Hematopoietic multipotent progenitor cell treated with erythropoietin and hydrocortisone succinate and interleukin-3 and kit ligand, for 4 days (in vitro differentiated cells): Measurements from ENCODE around the gene ZACN.
"Not testable (repeated sequence)": the region's sequence is repeated elsewhere in the genome, so short reads cannot be mapped to it uniquely, and the experiment has no call there.

Experiments used
- DNase-seq: peaks from one replicate; pipeline ENCODE4 v3.0.0-alpha.2; 2015

Gene ZACN

DNA sequence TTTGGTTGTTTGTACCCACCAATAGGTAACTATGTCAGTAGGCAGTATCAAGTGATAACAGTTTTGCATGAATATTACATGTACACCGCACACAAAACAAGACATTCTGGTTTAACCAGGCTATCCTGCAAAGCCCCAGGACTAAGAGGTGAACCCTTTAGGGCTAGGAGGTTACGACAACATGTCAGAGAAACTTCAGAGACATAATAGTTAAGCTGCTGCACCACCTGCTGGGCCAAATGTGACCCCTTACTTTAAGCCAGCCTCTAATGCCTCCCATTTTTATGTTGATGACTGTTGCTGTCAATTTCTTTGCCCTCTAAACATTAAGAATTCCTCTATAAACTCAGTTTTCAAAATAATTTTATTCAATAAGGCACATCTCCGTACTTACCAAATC is 22.1 kb upstream of the ZACN start:
- peak; percentile 37 for DNase-seq

DNA sequence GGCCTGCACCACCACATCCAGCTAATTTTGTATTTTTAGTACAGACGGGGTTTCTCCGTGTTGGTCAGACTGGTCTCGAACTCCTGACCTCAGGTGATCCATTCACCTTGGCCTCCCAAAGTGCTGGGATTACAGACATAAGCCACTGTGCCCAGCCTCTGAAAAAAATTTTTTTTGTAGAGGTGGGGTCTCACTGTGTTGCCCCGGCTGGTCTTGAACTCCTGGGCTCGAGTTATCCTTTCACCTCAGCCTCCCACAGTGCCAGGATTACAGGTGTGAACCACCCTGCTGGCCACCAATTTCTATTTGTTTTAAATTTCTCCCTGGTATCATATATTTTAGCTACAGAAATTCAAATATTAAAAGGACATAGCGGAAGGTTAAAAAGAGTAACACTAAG is 20.7 kb upstream of the ZACN start:
- not testable (repeated sequence) for DNase-seq

DNA sequence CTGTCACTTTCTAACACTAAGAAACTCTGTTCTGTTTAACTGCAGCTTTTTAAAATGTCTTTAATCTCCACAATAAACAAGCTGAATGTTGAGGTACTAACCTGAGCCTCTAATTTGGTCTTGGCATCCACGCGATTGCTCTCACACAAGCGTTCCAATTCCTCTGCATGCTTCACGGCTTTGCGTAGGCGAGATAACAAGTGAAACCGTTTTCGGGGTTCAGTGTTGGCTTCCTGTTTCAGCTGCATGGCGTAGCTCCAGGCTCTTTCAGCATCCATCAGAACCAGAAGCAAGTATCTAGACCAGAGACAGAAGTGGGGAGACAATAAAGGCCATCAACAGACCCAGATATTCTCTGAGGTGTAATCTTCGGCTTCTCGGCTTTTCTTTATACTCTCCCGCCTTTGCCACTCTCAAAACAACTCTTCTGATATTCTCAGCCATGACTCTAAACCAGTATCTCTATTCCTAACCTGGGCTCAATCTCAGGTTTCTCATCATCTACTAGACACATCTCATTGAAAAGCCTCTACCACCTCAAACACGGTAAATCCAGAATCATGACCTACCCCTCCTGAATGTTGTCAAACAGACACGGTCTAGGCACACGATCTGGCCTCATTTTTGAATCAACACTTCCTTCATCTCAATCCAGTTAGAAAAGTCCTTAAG is 15.0 kb upstream of the ZACN start:
- peak; percentile 44 for DNase-seq

DNA sequence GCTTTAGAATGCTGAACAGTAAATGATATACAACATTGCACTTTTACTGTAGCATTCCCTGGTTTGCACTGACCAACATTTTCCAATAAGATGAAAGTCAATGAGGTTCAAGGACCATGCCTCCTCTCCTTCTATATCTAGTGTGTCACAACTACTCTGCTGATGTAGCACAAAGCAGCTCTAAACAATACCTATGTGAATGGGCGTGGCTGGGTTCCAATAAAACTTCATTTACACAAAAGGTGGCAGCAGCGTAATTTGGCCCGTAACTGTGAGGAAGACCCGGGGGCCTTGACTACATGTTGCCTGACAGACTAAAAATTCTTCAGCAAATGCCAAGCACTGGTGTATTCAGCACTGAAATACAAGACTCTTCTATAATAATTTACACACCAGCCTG is 13.2 kb upstream of the ZACN start:
- no peak for DNase-seq

DNA sequence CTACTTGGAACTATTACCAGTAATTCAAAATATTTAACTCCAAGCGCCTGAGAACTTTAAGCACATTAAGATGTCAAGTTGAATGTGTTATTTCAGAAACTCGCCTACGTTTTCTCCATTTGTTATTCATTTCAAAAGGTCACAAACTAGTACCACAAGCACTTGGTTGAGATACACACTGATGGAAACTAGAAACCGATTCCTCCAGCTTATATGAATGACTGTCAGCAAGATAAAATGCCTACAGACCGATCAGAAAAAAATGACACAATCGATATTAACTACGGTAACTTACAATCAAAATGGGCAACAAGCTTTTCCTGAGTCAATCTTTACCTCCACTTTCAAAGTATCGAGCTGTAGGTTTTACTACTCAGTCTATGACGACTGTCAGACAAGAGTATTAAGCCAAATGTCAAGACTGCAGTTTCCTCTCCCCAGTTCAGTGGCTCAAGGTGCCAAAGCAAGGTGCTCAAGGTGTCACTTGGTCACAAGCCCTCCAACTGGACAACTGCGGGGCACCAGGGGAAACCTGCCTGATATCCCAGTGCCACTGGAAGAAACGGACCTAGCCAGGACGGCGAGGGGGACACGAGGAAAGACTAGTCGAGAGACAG is 7.3 kb upstream of the ZACN start:
- no peak for DNase-seq

DNA sequence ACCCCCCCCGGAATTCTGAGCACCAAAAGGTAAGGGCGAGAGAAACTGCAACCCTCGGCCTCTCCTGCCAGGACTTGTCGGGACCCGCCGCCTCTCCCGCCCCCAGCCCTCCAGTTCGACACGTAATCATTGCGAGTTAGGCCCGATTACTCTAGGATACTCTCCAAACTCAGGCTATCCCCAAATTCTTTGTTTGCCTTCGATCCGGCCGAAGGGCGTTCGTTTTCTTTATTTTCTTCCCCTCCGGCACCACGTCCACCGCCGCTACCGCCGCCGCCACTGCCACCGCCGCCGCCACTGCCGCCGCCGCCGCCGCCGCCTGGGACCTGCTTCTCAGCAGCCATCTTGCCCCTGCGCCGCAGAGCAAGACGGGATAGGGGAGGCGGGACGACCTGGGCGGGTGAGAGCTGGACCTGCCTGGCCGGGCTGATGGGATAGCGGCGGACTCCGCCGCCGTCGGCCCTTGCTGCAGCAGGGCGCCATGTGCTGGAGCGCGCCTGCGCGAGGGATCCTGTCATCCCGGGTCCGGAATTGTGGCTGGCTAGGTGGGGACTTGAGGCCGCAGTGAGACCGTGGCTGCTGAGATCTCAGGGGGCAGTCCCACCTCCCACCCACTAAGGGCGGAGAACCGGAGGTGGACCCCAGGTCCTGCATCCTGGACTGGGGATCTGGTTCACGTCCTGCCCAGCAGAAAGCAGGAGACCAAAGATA is 6.7 kb upstream of the ZACN start, which contains the start of gene SRP68:
Gene SRP68 (minus strand): TSS at position 370 of the 711 bp plus-strand sequence. CDS start 26 bp downstream, at position 344.
- peak; percentile 96 for DNase-seq

DNA sequence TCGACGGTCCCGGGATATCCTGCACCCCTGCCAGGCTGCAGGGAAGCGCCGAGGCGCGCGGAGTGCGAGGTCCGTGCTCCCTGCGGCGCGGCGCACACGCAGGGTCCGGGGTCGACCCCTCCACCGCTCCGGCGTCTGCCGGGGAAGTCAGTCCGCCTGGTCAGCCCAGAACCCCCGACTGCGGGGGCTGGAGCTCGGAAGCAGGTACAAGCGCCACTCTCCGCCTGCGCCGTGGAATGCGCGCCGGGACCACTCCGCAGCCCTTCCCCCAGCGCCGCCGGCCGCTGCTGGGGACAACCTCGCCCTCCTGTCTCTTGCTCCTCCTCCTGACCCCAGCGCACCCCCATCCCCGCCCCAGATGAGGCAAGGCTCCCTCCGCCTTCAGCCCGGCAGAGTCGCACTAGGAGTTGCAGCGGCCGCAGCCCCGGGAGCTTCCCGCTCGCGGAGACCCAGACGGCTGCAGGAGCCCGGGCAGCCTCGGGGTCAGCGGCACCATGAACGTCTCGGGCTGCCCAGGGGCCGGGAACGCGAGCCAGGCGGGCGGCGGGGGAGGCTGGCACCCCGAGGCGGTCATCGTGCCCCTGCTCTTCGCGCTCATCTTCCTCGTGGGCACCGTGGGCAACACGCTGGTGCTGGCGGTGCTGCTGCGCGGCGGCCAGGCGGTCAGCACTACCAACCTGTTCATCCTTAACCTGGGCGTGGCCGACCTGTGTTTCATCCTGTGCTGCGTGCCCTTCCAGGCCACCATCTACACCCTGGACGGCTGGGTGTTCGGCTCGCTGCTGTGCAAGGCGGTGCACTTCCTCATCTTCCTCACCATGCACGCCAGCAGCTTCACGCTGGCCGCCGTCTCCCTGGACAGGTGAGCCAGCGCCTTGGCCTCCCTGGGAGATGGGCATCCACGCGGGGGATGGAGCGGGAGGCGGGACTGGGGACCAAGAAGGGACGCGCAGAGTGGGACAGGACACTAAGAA is 4.3 kb upstream of the ZACN start, which contains the start of gene GALR2:
Gene GALR2 (plus strand): TSS at position 392 of the 974 bp plus-strand sequence. CDS start 103 bp downstream, at position 495.
- DNase-seq: peak; percentile 47

DNA sequence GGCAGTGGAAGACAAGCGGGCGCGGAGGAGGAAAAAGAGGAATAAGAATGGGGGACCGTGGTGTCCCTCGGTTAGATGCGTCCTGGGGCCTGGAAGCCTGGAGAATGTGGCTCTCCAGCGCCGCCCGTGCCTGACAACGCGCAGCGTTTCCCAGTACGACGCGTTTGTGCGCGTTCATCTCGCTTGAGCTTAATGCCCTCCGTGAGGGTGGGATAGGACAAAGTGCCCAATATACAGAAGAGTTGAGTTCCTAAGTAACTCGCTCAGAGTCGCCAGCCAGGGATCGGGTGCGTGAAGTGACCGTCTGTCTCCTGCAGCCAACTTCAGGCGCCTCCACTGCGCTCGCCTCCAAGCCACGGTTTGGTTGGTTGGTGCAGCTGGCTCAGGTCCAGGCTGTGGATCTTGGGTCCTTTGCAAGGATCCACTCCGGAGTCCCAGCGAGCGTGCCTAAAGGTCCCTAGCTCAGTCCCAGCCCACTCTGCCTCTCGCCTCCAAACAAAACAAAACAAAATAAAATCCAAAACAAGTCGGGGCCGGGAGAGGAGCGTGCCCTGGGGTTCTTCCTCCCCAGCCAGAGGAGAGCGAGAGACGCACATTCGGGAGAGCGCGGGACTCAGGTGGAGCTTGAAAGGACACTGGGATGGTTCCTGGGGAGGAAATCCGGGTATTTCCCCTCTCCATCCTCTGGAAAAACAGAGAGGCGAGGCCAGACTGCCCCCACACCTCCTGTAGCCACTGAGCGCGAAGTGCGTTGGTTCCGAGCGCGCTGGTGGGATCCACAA is 3.4 kb upstream of the ZACN start:
- DNase-seq: peak; percentile 63

DNA sequence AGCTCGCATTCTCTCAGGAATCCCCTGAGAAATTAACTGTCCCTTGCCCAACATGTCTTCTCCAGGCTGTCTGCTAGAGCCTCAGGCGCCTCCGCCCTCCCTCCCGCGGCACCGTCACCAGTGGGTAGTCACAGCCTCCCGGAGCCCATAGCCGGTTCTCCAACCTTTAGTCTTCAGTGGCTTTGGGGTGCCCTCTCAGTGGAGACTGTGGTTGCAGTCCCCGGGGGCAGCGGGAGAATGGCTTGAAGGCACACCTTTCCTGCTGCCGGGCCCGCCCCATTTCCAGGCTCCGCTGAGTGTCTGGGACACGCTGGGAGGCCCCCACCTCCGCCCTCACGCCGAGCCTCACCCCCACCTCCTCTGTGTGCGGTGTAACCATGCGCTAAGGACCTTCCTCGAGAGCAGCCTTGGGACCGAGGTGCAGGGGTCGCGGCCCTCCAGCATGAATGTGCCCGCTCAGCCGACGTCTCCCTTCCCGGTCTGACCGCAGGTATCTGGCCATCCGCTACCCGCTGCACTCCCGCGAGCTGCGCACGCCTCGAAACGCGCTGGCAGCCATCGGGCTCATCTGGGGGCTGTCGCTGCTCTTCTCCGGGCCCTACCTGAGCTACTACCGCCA is 2.7 kb upstream of the ZACN start:
- DNase-seq: no peak

DNA sequence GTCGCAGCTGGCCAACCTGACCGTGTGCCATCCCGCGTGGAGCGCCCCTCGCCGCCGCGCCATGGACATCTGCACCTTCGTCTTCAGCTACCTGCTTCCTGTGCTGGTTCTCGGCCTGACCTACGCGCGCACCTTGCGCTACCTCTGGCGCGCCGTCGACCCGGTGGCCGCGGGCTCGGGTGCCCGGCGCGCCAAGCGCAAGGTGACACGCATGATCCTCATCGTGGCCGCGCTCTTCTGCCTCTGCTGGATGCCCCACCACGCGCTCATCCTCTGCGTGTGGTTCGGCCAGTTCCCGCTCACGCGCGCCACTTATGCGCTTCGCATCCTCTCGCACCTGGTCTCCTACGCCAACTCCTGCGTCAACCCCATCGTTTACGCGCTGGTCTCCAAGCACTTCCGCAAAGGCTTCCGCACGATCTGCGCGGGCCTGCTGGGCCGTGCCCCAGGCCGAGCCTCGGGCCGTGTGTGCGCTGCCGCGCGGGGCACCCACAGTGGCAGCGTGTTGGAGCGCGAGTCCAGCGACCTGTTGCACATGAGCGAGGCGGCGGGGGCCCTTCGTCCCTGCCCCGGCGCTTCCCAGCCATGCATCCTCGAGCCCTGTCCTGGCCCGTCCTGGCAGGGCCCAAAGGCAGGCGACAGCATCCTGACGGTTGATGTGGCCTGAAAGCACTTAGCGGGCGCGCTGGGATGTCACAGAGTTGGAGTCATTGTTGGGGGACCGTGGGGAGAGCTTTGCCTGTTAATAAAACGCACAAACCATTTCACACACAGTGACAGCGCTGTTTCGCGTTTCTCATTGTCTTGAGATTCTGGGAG is 2.0 kb upstream of the ZACN start:
- peak; percentile 53 for DNase-seq

DNA sequence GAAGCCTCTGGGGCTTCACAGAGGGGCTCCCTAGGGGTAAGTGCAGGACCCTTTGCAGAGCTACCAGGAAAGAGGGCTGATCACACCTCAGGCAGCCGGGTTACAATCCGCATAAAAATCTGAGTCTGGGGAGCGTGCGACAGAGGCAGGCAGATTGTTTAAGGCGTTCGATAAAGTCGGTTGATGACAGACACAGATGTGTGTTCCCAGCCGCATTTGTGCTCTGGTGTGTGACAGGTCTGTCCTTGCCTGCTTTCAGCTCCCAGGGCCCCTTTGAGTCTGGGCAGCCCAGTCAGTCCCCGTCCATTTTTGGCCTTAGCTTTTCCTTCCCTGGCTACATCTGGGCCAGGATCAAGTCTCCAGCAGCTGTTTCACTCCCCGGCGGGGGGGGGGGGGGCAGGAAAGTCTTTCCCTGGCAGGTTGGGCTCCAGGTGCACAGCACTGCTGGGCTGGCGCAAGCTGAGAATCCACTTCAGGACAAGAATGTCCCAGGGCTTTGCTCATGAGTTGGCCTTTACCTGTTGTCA is 1.3 kb upstream of the ZACN start:
- peak; percentile 29 for DNase-seq

DNA sequence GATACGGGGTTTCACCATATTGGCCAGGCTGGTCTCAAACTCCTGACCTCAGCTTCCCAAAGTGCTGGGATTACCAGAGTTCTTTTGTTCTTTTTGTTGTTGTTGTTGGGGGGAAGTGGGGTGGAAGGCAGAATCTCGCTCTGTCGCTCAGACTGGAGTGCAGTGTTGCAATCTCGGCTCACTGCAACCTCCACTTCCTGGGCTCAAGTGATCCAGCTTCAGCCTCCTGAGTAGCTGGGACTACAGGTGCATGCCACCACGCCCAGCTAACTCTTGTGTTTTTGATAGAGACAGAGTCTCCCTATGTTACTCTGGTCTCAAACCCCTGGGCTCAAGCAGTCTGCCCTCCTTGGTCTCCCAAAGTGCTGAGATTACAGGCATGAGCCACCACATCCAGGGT is 612 bp upstream of the ZACN start:
- DNase-seq: peak; percentile 15

DNA sequence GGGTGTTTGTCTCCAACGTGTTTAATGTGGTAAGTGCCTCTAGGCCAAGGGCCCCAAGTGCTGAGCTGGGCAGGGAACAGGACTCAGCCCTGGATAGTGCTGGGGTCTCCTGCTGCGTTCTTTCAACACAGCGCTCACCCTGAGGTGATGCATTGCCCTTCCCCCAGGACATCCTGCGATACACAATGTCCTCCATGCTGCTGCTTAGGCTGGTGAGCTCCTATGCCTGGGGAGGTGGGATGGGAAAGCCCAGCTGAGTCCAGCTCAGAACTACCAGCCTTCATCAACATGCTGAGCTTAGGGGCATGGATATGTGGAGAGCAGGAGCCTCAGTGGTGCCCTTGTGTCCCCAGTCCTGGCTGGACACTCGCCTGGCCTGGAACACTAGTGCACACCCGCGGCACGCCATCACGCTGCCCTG is 563 bp downstream of the ZACN start:
- peak; percentile 19 for DNase-seq

DNA sequence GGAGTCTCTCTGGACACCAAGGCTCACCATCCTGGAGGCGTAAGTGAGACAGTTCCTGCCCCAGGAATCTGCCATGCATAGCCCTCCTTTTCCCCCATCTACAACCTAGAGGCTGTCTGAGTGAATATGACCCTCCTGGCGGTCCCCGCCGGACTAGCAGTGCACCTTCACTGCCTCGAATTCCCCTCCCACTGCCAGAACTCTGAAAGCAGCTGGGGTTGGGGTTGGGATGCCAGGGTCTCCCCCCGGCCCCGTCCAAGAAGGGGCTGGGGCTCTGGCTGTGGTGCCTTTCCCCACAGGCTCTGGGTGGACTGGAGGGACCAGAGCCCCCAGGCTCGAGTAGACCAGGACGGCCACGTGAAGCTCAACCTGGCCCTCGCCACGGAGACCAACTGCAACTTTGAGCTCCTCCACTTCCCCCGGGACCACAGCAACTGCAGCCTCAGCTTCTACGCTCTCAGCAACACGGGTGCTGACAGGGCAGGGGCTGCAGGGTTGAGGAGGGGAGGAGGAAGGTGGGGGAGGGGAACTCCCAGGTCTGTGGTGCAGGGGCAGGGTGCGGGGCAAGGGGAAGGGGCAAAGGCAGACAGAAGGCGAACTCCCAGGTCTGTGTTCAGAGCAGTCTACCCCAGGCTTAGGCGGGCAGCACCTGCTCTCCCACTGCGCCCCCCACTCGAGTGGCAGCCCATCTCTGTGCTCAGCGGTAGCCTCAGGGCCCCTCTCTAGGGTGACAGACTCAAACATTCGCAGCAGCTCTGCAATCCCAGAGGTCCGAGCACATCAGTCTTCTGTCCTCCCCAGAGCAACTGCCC is 1.2 kb downstream of the ZACN start:
- DNase-seq: peak; percentile 54

DNA sequence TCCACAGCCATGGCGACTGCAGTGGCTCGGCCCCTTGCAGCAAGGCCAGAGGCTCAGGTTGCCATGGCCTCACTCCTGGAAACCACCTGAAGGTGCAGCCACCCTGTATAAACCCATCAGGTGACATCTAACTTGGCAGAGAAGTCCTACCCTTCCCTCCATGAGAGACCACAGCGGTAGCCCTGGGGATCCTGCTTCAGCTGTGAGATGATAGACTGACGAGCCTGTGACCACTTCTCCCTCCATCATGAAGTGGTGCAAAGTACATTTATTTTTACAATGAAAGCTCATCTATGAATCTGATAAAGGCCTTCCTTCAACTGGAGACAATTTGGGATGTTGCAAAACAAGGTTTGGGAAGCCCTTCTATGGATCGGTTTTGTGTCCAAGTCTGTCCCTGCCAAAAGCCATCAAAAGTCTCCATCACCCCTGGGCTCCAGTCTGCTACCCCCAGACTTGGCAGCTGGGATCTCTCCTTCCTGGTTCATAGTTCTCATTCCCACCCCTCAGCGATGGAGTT is 1.8 kb downstream of the ZACN start:
- DNase-seq: no peak

DNA sequence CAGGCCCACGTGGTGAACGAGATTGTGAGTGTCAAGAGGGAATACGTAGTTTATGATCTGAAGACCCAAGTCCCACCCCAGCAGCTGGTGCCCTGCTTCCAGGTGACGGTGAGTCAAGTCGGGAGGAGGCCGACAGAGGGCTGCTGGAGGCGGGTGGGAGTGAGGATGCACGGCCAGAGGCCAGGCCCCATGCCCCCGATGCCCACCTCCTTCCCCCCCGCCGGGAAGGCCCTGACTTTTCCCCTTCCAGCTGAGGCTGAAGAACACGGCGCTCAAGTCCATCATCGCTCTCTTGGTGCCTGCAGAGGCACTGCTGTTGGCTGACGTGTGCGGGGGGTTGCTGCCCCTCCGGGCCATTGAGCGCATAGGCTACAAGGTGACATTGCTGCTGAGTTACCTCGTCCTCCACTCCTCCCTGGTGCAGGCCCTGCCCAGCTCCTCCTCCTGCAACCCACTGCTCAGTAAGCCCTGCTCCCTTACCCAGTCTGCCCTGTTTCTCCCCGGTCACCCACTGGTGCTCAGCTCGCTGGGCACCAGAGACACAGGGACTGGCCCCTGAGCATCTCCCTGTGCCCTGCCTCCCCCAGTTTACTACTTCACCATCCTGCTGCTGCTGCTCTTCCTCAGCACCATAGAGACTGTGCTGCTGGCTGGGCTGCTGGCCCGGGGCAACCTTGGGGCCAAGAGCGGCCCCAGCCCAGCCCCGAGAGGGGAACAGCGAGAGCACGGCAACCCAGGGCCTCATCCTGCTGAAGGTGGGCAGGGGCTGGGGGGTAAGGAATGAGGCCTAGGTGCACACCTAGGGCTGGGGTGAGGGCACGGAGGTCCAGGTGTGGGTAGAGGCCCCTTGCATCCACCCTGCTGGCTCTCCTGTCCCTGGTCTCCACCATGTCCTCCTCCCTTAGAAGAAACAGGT is 2.6 kb downstream of the ZACN start:
- DNase-seq: no peak

DNA sequence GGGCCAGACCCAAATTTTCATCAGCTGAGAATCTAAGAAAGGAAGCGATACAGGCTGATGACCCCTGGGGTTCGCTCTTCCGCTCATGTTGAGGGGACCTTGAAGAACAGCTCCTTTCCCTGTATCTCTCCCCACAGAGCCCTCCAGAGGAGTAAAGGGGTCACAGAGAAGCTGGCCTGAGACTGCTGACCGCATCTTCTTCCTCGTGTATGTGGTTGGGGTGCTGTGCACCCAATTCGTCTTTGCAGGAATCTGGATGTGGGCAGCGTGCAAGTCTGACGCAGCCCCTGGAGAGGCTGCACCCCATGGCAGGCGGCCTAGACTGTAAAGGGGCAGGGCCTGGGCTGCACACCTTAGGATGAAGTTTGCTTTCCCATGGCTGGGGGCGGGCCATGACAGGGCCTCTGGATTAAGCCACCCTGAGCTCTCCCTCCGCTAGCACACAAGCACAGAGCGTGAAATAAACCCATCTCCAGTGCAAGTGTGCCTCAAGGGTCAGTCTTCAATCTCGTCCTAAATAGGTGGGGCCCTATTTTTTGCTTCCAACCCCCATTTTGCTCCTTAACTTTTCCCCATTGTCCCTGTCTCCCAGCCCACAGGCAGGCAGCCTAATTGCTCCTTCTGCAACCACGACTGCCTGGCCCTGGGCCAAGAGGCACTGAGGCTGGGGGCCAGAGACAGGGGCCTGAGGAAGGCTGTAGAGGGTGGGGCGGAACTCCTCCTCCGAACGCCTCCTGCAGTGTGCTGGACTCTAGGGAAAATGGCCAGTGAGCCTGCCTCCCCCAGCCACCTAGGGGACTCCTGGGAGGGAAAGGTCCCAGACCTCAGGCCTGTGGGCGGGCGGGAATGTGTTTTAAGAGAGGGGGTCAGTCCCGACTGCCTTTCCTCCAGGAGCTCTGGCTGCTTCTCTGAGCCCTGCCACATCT is 3.6 kb downstream of the ZACN start:
- DNase-seq: no peak
